ENCODE data around the gene THOC6.

DNA sequence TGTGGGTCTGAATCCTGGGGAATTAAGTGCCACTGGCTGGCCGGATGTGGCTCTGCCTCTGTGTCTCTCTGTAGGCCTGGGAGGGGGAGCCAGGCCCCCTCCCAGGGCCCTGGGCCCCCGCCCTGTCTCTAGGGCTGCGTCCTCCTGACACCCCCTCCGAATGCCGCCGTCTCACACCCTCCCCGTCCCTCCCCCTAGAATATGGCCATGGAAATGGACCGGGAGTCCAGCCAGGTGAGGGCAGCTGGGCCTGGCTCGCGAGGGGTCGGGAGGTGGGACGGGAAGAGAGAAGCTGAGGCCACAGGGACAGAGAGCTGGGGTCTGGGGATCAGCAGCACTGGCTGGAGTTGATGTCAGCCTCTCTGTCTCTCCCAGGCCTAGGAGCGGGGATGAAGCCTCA lies 27.5 kb upstream of the THOC6 start:
- TF ChIP-seq, protein P1, sequence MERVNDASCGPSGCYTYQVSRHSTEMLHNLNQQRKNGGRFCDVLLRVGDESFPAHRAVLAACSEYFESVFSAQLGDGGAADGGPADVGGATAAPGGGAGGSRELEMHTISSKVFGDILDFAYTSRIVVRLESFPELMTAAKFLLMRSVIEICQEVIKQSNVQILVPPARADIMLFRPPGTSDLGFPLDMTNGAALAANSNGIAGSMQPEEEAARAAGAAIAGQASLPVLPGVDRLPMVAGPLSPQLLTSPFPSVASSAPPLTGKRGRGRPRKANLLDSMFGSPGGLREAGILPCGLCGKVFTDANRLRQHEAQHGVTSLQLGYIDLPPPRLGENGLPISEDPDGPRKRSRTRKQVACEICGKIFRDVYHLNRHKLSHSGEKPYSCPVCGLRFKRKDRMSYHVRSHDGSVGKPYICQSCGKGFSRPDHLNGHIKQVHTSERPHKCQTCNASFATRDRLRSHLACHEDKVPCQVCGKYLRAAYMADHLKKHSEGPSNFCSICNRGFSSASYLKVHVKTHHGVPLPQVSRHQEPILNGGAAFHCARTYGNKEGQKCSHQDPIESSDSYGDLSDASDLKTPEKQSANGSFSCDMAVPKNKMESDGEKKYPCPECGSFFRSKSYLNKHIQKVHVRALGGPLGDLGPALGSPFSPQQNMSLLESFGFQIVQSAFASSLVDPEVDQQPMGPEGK (CRISPR knock-in tag; IDR thresholded peaks at IDR 0.05; ENCODE audit: borderline replicate concordance) = no peak
- no peak for TF ChIP-seq SNAI2 (CRISPR knock-in tag; IDR thresholded peaks at IDR 0.05)
- TF ChIP-seq ISL1 (CRISPR knock-in tag; IDR thresholded peaks at IDR 0.05) = no peak
- no peak for TF ChIP-seq OSR1 (CRISPR knock-in tag; IDR thresholded peaks at IDR 0.05)
- TF ChIP-seq ZC3H10 (CRISPR knock-in tag; IDR thresholded peaks at IDR 0.05) = no peak
- no peak for TF ChIP-seq RARB (CRISPR knock-in tag; IDR thresholded peaks at IDR 0.05)
- TF ChIP-seq ZNF70 (CRISPR knock-in tag; IDR thresholded peaks at IDR 0.05) = no peak
- TF ChIP-seq, protein P2, sequence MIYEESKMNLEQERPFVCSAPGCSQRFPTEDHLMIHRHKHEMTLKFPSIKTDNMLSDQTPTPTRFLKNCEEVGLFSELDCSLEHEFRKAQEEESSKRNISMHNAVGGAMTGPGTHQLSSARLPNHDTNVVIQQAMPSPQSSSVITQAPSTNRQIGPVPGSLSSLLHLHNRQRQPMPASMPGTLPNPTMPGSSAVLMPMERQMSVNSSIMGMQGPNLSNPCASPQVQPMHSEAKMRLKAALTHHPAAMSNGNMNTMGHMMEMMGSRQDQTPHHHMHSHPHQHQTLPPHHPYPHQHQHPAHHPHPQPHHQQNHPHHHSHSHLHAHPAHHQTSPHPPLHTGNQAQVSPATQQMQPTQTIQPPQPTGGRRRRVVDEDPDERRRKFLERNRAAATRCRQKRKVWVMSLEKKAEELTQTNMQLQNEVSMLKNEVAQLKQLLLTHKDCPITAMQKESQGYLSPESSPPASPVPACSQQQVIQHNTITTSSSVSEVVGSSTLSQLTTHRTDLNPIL (CRISPR knock-in tag; IDR thresholded peaks at IDR 0.05; ENCODE audit: low read depth) = no peak
- no peak for TF ChIP-seq ZFP3 (CRISPR knock-in tag; IDR thresholded peaks at IDR 0.05)
- no peak for TF ChIP-seq PPARA (CRISPR knock-in tag; IDR thresholded peaks at IDR 0.05; ENCODE audit: borderline replicate concordance)
- no peak for TF ChIP-seq CSDC2 (CRISPR knock-in tag; IDR thresholded peaks at IDR 0.05)
